K562 (cell line): Measurements from ENCODE around the gene MEF2C. TPM values are rescaled to one million over a fixed set of nuclear protein-coding genes. Genes with fewer than 3 reads are reported as not detected.
"Not testable (repeated sequence)": the region's sequence is repeated elsewhere in the genome, so short reads cannot be mapped to it uniquely, and the experiment has no call there.

Experiments used
- ATAC-seq: fragments of 200-7000 bp; cut with Tn5 transposase; 3 replicates; pipeline ENCODE4 v1.9.1; 2020; ENCODE audit warnings: moderate library complexity
- BruUV-seq: library from RNA; stranded (reverse); fragments of 400-500 nt; replicated peaks from 2 replicates; lab custom pipeline; 2021; lab: Mats Ljungman, UMichigan
- CTCF ChIA-PET: fragments of 300-600 bp; formaldehyde crosslinking; extraction: SDS; loops from one replicate; lab custom pipeline; 2021; ENCODE audit warnings: low intra/inter-chr PET ratio; lab: Yijun Ruan, JAX
- POLR2A ChIA-PET: fragments of 300-600, 350-650 bp; sonication (Branson Sonifier 250); formaldehyde crosslinking; extraction: SDS; loops from one replicate; lab custom pipeline; 2021; ENCODE audit warnings: antibody characterized with exemption, inconsistent platforms; lab: Yijun Ruan, JAX
- DNase-seq, 4 experiments: peaks; one replicate each; pipeline versions ENCODE4 v3.0.0 to v3.0.0-alpha.2; 2011 to 2018; ENCODE audit warnings: low spot score in 3 of 4, mixed read lengths in 3 of 4; ENCODE audit errors: extremely low read depth in 1 of 4
- FAIRE-seq: peaks from 2 replicates; lab custom pipeline; 2011; peaks lifted over from hg19 to GRCh38; lab: Jason Lieb, UNC
- H2AFZ ChIP-seq: 2 replicates; pipeline ENCODE4 v1.6.0; 2011; ENCODE audit warnings: low read depth, low read length, control low read depth, inconsistent platforms
- H3K27ac ChIP-seq: fragments of 200-600 bp; 3 replicates; pipeline ENCODE4 v1.8.0; 2011; ENCODE audit warnings: low read depth, mild to moderate bottlenecking, control low read depth, inconsistent platforms, low read length, moderate library complexity, mixed read lengths; ENCODE audit errors: extremely low read depth
- H3K27me3 ChIP-seq, 2 experiments: fragments of 300-600 bp in 1 of 2; 2 replicates in 1 of 2; 3 replicates in 1 of 2; pipeline versions ENCODE4 v1.6.0 to v1.8.0; 2011; ENCODE audit warnings: inconsistent platforms in 2 of 2, low read length in 2 of 2, mild to moderate bottlenecking in 1 of 2, mixed read lengths in 1 of 2, moderate library complexity in 1 of 2; ENCODE audit not compliant: control insufficient read depth in 2 of 2, insufficient read depth in 2 of 2
- H3K36me3 ChIP-seq: fragments of 300-600 bp; 3 replicates; pipeline ENCODE4 v1.8.0; 2011; ENCODE audit warnings: mild to moderate bottlenecking, low read length, inconsistent platforms; ENCODE audit not compliant: control insufficient read depth, insufficient read depth
- H3K4me1 ChIP-seq, 2 experiments: fragments of 200-600 bp in 1 of 2; replicated peaks in 1 of 2; 2 replicates in 1 of 2; 3 replicates in 1 of 2; pipeline versions ENCODE4 v1.5.1 to v1.8.0; 2011; ENCODE audit warnings: inconsistent platforms in 2 of 2, low read length in 2 of 2, mild to moderate bottlenecking in 1 of 2, mixed read lengths in 1 of 2, moderate library complexity in 1 of 2; ENCODE audit not compliant: control insufficient read depth in 2 of 2, insufficient read depth in 2 of 2
- H3K4me2 ChIP-seq: 2 replicates; pipeline ENCODE4 v1.6.1; 2011; ENCODE audit warnings: low read length, control low read depth, inconsistent platforms, mixed read lengths; ENCODE audit not compliant: insufficient read depth
- H3K4me3 ChIP-seq: fragments of 200-600 bp; sonication (generic), shearing (Covaris generic); 2 replicates; pipeline ENCODE4 v1.5.1; 2016; ENCODE audit warnings: control low read depth, inconsistent platforms
- H3K79me2 ChIP-seq: fragments of 200-600 bp; 3 replicates; pipeline ENCODE4 v1.8.0; 2011; ENCODE audit warnings: low read length, inconsistent platforms; ENCODE audit not compliant: control insufficient read depth, insufficient read depth
- H3K9ac ChIP-seq, 2 experiments: 2 replicates each; pipeline versions ENCODE4 v1.6.0 to v1.6.1; 2011; ENCODE audit warnings: low read depth in 2 of 2, low read length in 2 of 2, control low read depth in 1 of 2, inconsistent platforms in 1 of 2, mild to moderate bottlenecking in 1 of 2, mixed read lengths in 1 of 2; ENCODE audit not compliant: insufficient read depth in 1 of 2
- H3K9me1 ChIP-seq: one replicate; pipeline ENCODE4 v1.6.0; 2011; ENCODE audit warnings: inconsistent platforms, mild to moderate bottlenecking, low read length, moderate library complexity; ENCODE audit not compliant: control insufficient read depth, insufficient read depth
- H3K9me3 ChIP-seq: replicated peaks from 2 replicates; pipeline ENCODE4 v1.5.1; 2011; ENCODE audit warnings: low read depth, low read length, inconsistent platforms; ENCODE audit not compliant: control insufficient read depth, insufficient read depth
- H4K20me1 ChIP-seq: replicated peaks from 2 replicates; pipeline ENCODE4 v1.6.1; 2011; ENCODE audit warnings: low read length, inconsistent platforms, mixed read lengths; ENCODE audit not compliant: control insufficient read depth, insufficient read depth
- BHLHE40 ChIP-seq: IDR thresholded peaks from 2 replicates; pipeline ENCODE4 v1.6.1; 2011; ENCODE audit warnings: low read length, improper control_type of control experiment
- BRD9 ChIP-seq: fragments of 450-650 bp; IDR thresholded peaks from 2 replicates; pipeline ENCODE4 v1.6.1; 2018; ENCODE audit warnings: low read depth; ENCODE audit not compliant: partially characterized antibody
- CBFA2T3 ChIP-seq: fragments of 450-650 bp; IDR thresholded peaks from 2 replicates; pipeline ENCODE4 v1.6.1; 2017
- EP300 ChIP-seq: IDR thresholded peaks from 2 replicates; pipeline ENCODE4 v1.6.1; 2012; ENCODE audit warnings: low read length, improper control_type of control experiment
- JUND ChIP-seq, 2 experiments: IDR thresholded peaks; 2 replicates in 1 of 2; 3 replicates in 1 of 2; pipeline ENCODE4 v1.6.1; 2011; ENCODE audit warnings: borderline replicate concordance in 2 of 2, low read depth in 2 of 2, low read length in 2 of 2, improper control_type of control experiment in 1 of 2, missing biosample characterization in 1 of 2, missing genetic modification characterization in 1 of 2, missing genetic modification reagents in 1 of 2
- NBN ChIP-seq: fragments of 450-650 bp; IDR thresholded peaks from 2 replicates; pipeline ENCODE4 v1.6.1; 2016; ENCODE audit warnings: low read depth, mild to moderate bottlenecking
- WGBS: fragments of 100-300 bp; shearing (Covaris generic); methylation state at CpG from one replicate; pipeline ENCODE4 v1.1.6; 2016; ENCODE audit warnings: low coverage, mixed read lengths; ENCODE audit not compliant: insufficient coverage; ENCODE audit errors: missing lambda C conversion rate; 5-methylcytosine and 5-hydroxymethylcytosine counted together
- in situ Hi-C: fragments of 300-500 bp; cut with MboI; formaldehyde crosslinking; loops from 4 replicates; pipeline ENCODE4 v1.15.0; 2018; ENCODE audit warnings: inconsistent platforms, mixed read lengths
- intact Hi-C: fragments of 100-400 bp; cut with micrococcal nuclease; formaldehyde crosslinking; loops from 2 replicates; pipeline ENCODE4 v1.14.2; 2022
- polyA plus RNA-seq, 8 experiments: library from polyadenylated mRNA; depleted of rRNA in 4 of 8; stranded (reverse) in 5 of 8; unstranded in 3 of 8; fragments of >200 nt; fragmentation: Nextera tagmentation in 2 of 8; fragmentation: Illumina TruSeq in 1 of 8; extraction: Ambion mirVana in 2 of 8; extraction: Trizol in 1 of 8; gene quantifications; 2 replicates each; pipeline versions ENCODE4 v1.2.1 to v1.2.3, GENCODE V29; 2011 to 2014; ENCODE audit warnings: inconsistent platforms in 1 of 8, missing spikeins in 1 of 8
- total RNA-seq, 7 experiments: library from RNA; depleted of rRNA in 6 of 7; stranded (reverse); fragments of >200 nt in 6 of 7; fragmentation: Illumina TruSeq in 2 of 7; extraction: Trizol in 2 of 7; gene quantifications; 2 replicates each; pipeline versions ENCODE4 v1.2.1 to v1.2.3, GENCODE V29; 2011 to 2021; ENCODE audit warnings: low replicate concordance in 1 of 7
- TF ChIP-seq, protein P1 (sequence below), 2 experiments: IDR thresholded peaks in 1 of 2; conservative IDR thresholded peaks in 1 of 2; 2 replicates each; pipeline ENCODE4 v1.6.1; 2016; ENCODE audit warnings: low read depth in 2 of 2, mild to moderate bottlenecking in 1 of 2, missing compliant biosample characterization in 1 of 2, missing genetic modification characterization in 1 of 2, moderate library complexity in 1 of 2
- TF ChIP-seq, protein P2 (sequence below): fragments of 450-650 bp; IDR thresholded peaks from 2 replicates; pipeline ENCODE4 v1.6.1; 2018; ENCODE audit not compliant: partially characterized antibody

The MEF2C gene
- total and polyA plus RNA-seq, 9 of the 15 experiments (the other 6 are each of a cell fraction or from before 2014, with no cell fraction given), result 25.1 to 67.8 (median 58.3) TPM

DNA sequence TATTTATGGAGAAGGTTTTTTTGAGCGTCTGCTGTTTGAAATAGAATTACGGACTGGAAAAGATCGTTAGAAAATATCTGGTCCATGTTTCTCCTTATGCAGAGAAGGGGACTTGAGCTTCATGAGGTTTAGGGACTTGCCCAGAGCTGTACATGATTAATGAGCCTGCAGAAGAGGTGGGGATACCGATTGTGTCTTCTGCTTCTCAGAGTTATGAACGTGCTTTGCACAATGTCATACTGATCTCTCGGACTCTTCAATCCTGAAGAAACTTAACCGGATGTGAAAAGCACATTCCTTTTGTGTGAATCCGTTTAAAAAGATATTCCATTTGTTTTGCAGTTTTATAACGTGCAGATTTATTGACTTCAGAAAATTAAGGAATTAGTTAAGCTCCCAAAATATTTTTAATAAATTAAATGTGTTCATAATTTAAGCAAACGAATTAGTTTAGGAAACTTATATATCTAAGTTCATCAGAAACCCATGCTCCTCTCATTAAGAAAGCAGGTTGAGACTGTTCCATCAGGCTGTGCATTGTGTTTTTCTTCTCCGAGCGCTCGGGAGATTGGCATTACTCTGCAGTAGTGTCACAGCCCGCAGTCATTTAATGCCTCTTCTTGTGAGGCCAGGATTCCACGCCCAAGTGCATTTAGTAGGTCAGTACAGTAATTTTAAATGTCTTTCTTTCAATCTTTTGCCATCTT, 40.8 kb upstream of the MEF2C start (continued):
- TF ChIP-seq, protein P1, sequence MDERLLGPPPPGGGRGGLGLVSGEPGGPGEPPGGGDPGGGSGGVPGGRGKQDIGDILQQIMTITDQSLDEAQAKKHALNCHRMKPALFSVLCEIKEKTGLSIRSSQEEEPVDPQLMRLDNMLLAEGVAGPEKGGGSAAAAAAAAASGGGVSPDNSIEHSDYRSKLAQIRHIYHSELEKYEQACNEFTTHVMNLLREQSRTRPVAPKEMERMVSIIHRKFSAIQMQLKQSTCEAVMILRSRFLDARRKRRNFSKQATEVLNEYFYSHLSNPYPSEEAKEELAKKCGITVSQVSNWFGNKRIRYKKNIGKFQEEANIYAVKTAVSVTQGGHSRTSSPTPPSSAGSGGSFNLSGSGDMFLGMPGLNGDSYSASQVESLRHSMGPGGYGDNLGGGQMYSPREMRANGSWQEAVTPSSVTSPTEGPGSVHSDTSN (CRISPR knock-in tag; IDR thresholded peaks at IDR 0.05; ENCODE audit: low read depth), result 0 out of 2 replicates have a peak, but pooled peaks have one; percentile 5
- TF ChIP-seq, protein P1 (tag; conservative IDR thresholded peaks at IDR 0.05; ENCODE audit: low read depth), result peak; percentile 89
- peak; percentile 4; the same call in 1 of the 2 replicates for TF ChIP-seq EP300
- TF ChIP-seq, protein P2, sequence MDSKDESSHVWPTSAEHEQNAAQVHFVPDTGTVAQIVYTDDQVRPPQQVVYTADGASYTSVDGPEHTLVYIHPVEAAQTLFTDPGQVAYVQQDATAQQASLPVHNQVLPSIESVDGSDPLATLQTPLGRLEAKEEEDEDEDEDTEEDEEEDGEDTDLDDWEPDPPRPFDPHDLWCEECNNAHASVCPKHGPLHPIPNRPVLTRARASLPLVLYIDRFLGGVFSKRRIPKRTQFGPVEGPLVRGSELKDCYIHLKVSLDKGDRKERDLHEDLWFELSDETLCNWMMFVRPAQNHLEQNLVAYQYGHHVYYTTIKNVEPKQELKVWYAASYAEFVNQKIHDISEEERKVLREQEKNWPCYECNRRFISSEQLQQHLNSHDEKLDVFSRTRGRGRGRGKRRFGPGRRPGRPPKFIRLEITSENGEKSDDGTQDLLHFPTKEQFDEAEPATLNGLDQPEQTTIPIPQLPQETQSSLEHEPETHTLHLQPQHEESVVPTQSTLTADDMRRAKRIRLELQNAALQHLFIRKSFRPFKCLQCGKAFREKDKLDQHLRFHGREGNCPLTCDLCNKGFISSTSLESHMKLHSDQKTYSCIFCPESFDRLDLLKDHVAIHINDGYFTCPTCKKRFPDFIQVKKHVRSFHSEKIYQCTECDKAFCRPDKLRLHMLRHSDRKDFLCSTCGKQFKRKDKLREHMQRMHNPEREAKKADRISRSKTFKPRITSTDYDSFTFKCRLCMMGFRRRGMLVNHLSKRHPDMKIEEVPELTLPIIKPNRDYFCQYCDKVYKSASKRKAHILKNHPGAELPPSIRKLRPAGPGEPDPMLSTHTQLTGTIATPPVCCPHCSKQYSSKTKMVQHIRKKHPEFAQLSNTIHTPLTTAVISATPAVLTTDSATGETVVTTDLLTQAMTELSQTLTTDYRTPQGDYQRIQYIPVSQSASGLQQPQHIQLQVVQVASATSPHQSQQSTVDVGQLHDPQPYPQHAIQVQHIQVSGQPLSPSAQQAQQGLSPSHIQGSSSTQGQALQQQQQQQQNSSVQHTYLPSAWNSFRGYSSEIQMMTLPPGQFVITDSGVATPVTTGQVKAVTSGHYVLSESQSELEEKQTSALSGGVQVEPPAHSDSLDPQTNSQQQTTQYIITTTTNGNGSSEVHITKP, result peak; percentile 61
- TF ChIP-seq BHLHE40, result peak; percentile 7; the same call in 1 of the 2 replicates
- TF ChIP-seq NBN, result no peak
- TF ChIP-seq JUND (IDR thresholded peaks at IDR 0.05; ENCODE audit: borderline replicate concordance, low read depth, low read length), result peak; percentile 22; the same call in 1 of the 2 replicates
- TF ChIP-seq JUND (tag; IDR thresholded peaks at IDR 0.05; ENCODE audit: borderline replicate concordance, low read depth, low read length), result no peak
- peak; percentile 56 for TF ChIP-seq CBFA2T3
- no peak for TF ChIP-seq BRD9
- TF ChIP-seq, all 486 proteins: peak for 14

DNA sequence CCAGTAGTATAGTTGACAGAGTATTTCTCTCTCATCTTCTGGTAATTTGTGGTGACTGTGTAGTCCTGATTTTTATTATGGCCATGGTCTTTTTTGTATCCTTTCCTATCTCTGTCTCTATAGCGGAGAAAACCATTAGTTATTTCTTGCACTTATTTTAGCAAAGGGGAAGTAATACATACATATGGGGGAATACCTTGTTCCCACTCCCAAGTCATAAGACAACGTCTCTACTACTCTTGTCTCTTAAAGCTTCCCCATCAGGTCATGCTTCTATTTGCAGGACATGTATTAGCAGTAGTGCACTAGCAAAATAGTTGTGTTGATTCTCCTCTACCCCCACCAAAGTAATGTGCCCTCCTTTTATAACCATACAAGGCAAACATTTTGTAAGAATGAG, 29.8 kb upstream of the MEF2C start:
- FAIRE-seq, H3K79me2 ChIP-seq, H3K27ac ChIP-seq, ATAC-seq, H3K4me2 ChIP-seq, POLR2A ChIA-PET, H3K4me1 ChIP-seq, H2AFZ ChIP-seq, in situ Hi-C loops, H3K27me3 ChIP-seq, CTCF ChIA-PET, H3K9me1 ChIP-seq, H4K20me1 ChIP-seq, H3K9me3 ChIP-seq, intact Hi-C loops, H3K9ac ChIP-seq, H3K36me3 ChIP-seq, BruUV-seq, DNase-seq, H3K4me3 ChIP-seq: not testable (repeated sequence)
- 58% methylated on average over 2 of the region's 2 CpGs for WGBS
